LNCaP clone FGC (cell line): ENCODE results near the gene GLCE.

Source experiments
- DNase-seq: peaks from one replicate; pipeline ENCODE4 v3.0.0-alpha.2; 2011; ENCODE audit warnings: low read depth
- H3K4me3 ChIP-seq: 2 replicates; pipeline ENCODE4 v1.5.1; 2011; ENCODE audit warnings: mild to moderate bottlenecking, low read depth, low read length, control low read depth
- CTCF ChIP-seq: IDR thresholded peaks from 2 replicates; pipeline ENCODE4 v1.5.1; 2012; ENCODE audit warnings: mild to moderate bottlenecking; ENCODE audit not compliant: control insufficient read depth, insufficient read depth; ENCODE audit errors: extremely low read depth

Gene GLCE

GRCh38 chr15:69181424-69181823, 21.0 kb downstream of the GLCE start:
- no peak overlapping the region for H3K4me3 ChIP-seq
- no peak for DNase-seq
- no peak for TF ChIP-seq CTCF

DNA sequence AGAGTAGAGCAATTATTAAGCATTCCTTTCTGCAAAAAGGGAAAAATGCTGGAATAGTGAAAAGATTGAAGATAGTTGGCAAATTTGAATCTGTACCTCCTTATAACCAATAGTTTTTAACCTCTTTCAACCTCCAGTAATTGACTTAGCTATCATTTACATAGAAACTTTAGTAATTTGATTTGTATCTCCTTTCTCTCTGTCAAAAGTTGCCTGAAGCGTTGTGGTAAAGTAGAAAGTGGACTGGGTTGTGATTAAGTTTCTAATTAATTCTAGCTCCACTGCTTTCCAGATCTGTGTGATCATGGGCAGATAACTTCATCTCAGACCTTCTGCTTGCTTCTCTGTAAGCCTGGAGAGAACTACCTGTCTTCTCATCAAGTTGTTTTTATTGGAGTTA, 24.8 kb downstream of the GLCE start:
- no peak overlapping the region for H3K4me3 ChIP-seq
- TF ChIP-seq CTCF, result no peak
- no peak for DNase-seq

- H3K4me3 ChIP-seq, result no peak overlapping the region
These were observed 25.3 kb downstream of the GLCE start for GRCh38 chr15:69185706-69186105.

GRCh38 chr15:69189157-69189556, 28.7 kb downstream of the GLCE start:
- H3K4me3 ChIP-seq, result no peak overlapping the region
- no peak for DNase-seq
- TF ChIP-seq CTCF, result no peak

More at GRCh38 chr15:69185706-69186105, 25.3 kb downstream of the GLCE start:
- no peak for TF ChIP-seq CTCF
- no peak for DNase-seq

- TF ChIP-seq CTCF, result no peak
- H3K4me3 ChIP-seq, result no peak overlapping the region
- no peak for DNase-seq
These were observed 29.7 kb downstream of the GLCE start for GRCh38 chr15:69190091-69190490.

DNA sequence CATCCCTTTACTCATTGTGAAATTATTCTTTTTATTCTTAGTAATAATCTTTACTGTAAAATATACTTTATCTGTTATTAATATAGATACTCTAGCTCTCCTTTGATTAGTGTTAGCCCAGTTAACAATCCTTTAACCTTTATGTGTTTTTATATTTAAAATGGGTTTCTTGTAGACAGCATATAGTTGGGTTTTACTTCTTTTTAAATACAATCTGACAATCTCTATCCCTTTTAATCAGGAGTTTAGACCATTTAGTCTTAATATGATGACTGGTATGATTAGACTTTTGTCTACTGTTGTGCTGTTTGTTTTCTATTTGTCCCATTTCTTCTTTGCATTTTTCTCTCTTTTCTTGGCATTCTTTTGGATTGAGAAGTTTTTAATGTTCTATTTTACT, 30.1 kb downstream of the GLCE start:
- DNase-seq, result no peak
- no peak overlapping the region for H3K4me3 ChIP-seq
- no peak for TF ChIP-seq CTCF

GRCh38 chr15:69194025-69194827, 33.8 kb downstream of the GLCE start:
- H3K4me3 ChIP-seq, result no peak overlapping the region
- no peak for DNase-seq
- TF ChIP-seq CTCF, result no peak
